ENCODE measurements around the gene VAT1L. TPM values are rescaled to one million over a fixed set of nuclear protein-coding genes. Genes with fewer than 3 reads are reported as not detected.

VAT1L gene
- total RNA-seq, 2 donors from 2014 or later, result 0.05 to 4.4 TPM

DNA sequence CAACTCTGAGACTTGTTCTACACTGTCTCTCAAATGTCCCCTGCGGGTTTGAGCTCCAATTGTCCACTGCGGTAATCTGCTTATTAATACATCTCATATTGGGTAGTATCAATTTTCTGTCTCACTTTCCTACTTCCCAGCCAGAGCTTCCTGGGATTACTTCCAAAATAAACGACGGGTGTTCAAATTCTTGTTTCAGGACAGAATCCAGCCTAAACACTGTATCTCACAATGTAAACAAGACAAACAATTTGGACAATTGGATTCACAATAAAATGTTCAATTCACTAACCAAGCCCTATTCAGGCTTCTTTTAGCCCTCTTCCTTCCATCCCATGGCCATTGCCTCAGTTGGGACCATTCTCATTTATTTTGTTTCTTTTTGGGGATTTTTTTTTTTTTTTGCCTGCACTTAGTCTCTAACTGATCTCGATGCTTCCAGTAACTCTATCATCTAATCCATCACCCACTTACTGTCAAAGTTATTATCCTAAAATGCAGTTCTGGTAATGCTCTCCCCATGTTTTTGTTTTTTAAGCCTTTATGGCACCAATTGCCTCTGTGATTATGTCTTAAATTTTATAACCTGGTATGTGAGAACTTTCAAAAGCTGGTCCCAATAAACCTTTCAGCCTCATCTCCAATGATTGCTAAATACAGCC is 2.0 kb upstream of the VAT1L start:
- WGBS, result 14% methylated on average over 5 of the region's 5 CpGs

DNA sequence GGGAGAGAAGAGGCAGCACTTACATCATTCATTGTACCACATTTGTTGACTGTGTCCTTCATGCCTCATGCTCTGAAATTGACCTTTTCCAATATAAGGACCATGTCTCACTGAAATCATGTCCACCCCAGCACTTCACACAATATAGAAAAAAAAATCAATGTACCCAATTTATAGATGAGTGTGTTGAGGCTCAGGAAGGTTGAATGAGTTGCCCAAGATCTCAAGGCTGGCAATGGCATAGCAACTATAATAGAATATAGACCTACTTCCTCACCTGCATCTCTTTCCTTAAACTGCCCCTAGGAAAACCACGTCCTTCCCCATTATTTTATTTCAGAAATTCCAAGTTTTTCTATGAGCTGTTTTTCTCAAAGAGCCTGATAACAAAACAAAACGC is 912 bp upstream of the VAT1L start:
- 44% methylated on average over 2 of the region's 2 CpGs for WGBS
- Histone ChIP-seq H3K27me3 (replicated peaks; ENCODE audit: insufficient read depth) (peaks cover 14% of the 10 kb centered on the region), H3K9me3 (no peaks in the 10 kb centered on the region), H3K36me3 (no peaks in the 10 kb centered on the region), H3K27ac (no peak overlapping the region), H3K4me3 (no peak overlapping the region), H3K4me1 (replicated peaks) (peaks cover 9% of the 10 kb centered on the region)
- no peak for DNase-seq (ENCODE audit: low spot score)
- TF ChIP-seq POLR2A (IDR thresholded peaks at IDR 0.05), result no peak
- TF ChIP-seq, protein P1, sequence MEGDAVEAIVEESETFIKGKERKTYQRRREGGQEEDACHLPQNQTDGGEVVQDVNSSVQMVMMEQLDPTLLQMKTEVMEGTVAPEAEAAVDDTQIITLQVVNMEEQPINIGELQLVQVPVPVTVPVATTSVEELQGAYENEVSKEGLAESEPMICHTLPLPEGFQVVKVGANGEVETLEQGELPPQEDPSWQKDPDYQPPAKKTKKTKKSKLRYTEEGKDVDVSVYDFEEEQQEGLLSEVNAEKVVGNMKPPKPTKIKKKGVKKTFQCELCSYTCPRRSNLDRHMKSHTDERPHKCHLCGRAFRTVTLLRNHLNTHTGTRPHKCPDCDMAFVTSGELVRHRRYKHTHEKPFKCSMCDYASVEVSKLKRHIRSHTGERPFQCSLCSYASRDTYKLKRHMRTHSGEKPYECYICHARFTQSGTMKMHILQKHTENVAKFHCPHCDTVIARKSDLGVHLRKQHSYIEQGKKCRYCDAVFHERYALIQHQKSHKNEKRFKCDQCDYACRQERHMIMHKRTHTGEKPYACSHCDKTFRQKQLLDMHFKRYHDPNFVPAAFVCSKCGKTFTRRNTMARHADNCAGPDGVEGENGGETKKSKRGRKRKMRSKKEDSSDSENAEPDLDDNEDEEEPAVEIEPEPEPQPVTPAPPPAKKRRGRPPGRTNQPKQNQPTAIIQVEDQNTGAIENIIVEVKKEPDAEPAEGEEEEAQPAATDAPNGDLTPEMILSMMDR (IDR thresholded peaks at IDR 0.05), result no peak
- TF ChIP-seq POLR2AphosphoS5 (IDR thresholded peaks at IDR 0.05), result no peak
- intact Hi-C loops (cut with DNase I), result no loop called here

More for the DNA sequence above, 2.0 kb upstream of the VAT1L start:
- Histone ChIP-seq H3K27ac (no peak overlapping the region), H3K4me3 (no peak overlapping the region), H3K36me3 (no peaks in the 10 kb centered on the region), H3K4me1 (replicated peaks) (peaks cover 9% of the 10 kb centered on the region), H3K9me3 (no peaks in the 10 kb centered on the region), H3K27me3 (replicated peaks; ENCODE audit: insufficient read depth) (peaks cover 11% of the 10 kb centered on the region)
- TF ChIP-seq, protein P1 (IDR thresholded peaks at IDR 0.05), result no peak
- intact Hi-C loops (cut with DNase I), result no loop called here
- DNase-seq (ENCODE audit: low spot score), result no peak

- Histone ChIP-seq H3K9me3 (no peaks in the 10 kb centered on the region), H3K4me3 (peak overlapping the region in 1 of 2 donors; percentile 12), H3K27ac (no peak overlapping the region), H3K4me1 (replicated peaks) (peaks cover 9% of the 10 kb centered on the region), H3K27me3 (replicated peaks; ENCODE audit: insufficient read depth) (peaks cover 14% of the 10 kb centered on the region), H3K36me3 (no peaks in the 10 kb centered on the region)
- DNase-seq (ENCODE audit: low spot score), result no peak
- no peak for TF ChIP-seq POLR2AphosphoS5 (IDR thresholded peaks at IDR 0.05)
- no peak for TF ChIP-seq POLR2A (IDR thresholded peaks at IDR 0.05)
- TF ChIP-seq, protein P1 (IDR thresholded peaks at IDR 0.05), result no peak
- intact Hi-C loops (cut with DNase I), result no loop called here
- 6% methylated on average over 34 of the region's 34 CpGs for WGBS
Measured at GRCh38 chr16:77789085-77790008, 983 bp downstream of the VAT1L start.

GRCh38 chr16:77790009-77790372 is 1.6 kb downstream of the VAT1L start:
- H3K27me3 ChIP-seq (replicated peaks; ENCODE audit: insufficient read depth), result peaks cover 14% of the 10 kb centered on the region
- H3K4me1 ChIP-seq (replicated peaks), result peaks cover 9% of the 10 kb centered on the region
- TF ChIP-seq, protein P1 (IDR thresholded peaks at IDR 0.05), result no peak
- TF ChIP-seq POLR2A (IDR thresholded peaks at IDR 0.05) (no peak), POLR2AphosphoS5 (IDR thresholded peaks at IDR 0.05) (no peak)
- H3K4me3 ChIP-seq, result no peak overlapping the region
- no peaks in the 10 kb centered on the region for H3K9me3 ChIP-seq
- H3K27ac ChIP-seq, result no peak overlapping the region
- intact Hi-C loops (cut with DNase I), result no loop called here
- WGBS, result 13% methylated on average over 11 of the region's 11 CpGs
- no peaks in the 10 kb centered on the region for H3K36me3 ChIP-seq
- DNase-seq (ENCODE audit: low spot score), result no peak

Measured in prostate gland (tissue), 2 donors.